GM21447 (cell line): Measurements from ENCODE around the gene HNRNPD.
A peak's percentile ranks its signal among the peaks of the same experiment; 100 is the strongest.
"Not testable (repeated sequence)": the region's sequence is repeated elsewhere in the genome, so short reads cannot be mapped to it uniquely, and the experiment has no call there.

Experiments used
- ATAC-seq: cut with Tn5 transposase; IDR thresholded peaks from one replicate; pipeline ENCODE4 v1.9.1; 2021; ENCODE audit not compliant: unreplicated experiment

Gene HNRNPD, protein sequence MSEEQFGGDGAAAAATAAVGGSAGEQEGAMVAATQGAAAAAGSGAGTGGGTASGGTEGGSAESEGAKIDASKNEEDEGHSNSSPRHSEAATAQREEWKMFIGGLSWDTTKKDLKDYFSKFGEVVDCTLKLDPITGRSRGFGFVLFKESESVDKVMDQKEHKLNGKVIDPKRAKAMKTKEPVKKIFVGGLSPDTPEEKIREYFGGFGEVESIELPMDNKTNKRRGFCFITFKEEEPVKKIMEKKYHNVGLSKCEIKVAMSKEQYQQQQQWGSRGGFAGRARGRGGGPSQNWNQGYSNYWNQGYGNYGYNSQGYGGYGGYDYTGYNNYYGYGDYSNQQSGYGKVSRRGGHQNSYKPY

DNA sequence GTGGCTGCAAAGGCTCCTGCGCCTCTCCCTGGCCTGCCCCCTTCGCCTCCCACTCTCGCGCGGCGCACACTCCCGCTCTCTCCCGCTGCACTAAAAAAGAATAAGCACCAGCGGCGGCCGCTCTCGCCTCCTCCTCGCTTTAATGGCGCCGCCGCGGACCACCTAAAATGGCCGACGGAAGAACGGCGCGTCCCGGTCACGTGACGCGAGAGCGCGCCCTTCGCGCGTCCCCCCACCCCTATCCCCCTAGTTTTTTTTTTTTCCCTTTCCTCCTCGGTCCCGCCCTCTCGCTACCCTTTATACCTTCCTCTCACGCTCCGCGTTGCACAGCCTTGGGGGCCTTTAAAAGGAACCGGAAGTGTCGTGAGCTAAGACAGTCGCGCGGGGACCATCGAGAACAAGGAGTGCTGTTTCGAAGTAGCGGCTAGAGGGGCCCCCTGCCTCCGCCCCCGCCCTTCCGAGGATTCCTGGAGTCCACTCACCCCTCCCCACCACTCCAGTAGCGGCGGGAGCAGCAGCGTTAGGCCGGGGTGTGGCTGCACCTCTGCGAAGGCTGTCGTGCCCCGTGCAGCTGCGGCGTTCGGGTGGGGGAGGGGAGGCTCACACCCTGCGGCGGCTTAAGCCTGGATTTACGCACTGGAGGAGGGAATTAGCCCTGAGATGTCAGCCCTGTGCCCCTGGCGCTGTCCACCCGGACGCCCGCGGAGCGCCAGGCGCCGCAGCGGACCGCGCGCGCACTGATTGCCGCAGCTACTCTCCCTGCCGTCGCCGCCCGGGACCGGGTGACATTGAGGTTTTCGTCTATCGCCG is at the start of gene HNRNPD:
Gene HNRNPD (minus strand): TSS at position 176 of the 810 bp plus-strand sequence. CDS start 313 bp downstream, outside the sequence.
- peak; percentile 94 for ATAC-seq

GRCh38 chr4:82422616-82423015 is 48.8 kb upstream of the HNRNPD start:
- no peak for ATAC-seq

DNA sequence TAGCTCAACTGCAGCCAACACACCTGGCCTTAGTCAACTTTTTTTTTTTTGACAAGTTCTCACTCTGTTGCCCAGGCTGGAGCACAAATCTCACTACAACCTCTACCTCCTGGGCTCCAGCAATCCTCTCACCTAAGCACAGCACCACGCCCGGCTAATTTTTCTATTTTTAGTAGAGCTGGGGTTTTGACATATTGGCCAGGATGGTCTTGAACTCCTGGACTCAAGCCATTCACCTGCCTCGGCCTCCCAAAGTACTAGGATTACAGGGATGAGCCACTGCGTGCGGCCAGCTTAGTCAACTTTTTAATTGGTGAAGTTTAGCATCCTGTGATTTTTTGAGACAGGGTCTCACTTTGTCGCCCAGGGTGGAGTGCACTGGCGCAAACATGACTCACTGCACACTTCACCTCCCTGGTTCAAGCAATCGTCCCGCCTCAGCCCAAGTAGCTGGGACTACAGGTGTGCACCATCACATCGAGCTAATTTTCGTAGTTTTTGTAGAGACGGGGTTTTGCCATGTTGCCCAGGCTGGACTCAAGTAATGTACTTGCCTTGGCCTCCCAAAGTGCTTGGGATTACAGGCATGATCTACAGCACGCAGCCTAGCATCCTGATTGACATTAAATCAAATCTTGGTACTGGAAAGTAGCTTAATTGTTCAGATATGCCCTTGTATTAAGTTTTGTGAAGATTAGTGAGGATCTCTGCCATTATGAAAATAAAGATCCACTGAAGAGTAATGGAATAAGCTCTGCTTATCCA is 48.2 kb upstream of the HNRNPD start:
- no peak for ATAC-seq

GRCh38 chr4:82419451-82419850 is 45.7 kb upstream of the HNRNPD start:
- ATAC-seq, result no peak

DNA sequence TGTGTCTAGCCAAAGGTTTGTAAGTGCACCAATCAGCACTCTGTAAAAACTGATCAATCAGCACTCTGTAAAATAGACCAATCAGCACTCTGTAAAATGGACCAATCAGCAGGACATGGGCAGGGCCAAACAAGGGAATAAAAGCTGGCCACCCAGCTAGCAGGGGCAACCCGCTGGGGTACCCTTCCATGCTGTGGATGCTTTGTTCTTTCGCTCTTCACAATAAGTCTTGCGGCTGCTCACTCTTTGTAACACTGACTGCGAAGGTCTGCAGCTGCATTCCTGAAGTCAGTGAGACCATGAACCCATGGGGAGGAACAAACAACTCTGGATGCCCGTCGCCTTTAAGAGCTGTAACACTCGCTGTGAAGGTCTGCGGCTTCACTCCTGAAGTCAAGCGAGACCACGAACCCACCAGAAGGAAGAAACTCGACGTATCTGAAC is 42.2 kb upstream of the HNRNPD start:
- ATAC-seq, result no peak

DNA sequence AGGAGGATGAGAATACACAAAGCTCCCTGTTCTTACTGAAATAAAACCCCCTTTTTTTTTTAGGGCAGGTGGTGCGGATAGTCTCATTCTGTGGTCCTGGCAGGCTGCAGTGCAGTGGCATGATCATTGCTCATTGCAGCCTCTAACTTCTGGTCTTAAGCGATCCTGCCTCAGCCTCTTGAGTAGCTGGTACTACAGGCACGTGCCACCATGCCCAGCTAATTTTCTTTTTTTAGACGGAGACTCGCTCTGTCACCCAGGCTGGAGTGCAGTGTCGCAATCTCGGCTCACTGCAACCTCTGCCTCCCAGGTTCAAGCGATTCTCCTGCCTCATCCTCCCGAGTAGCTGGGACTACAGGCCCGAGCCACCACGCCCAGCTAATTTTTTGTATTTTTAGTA is 41.3 kb upstream of the HNRNPD start:
- ATAC-seq, result not testable (repeated sequence)

DNA sequence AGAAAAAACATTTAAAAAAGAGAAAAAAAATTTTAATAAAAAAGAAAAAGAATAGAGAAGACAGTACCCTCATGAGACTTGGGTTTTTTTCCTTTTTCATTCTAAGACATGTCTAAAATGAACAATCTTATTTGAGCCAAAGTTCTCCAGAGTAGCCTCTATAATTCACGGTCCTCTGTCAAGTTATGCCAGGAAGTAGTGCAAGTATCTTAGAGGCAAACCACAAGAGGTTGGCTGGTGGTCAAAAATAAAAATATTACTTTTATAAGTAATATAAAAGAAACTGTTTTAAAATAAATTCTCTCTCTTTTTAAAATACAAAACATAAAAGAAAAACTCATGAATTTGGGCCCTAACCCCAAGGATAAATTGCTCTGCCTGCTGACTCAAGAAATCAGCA is 29.9 kb upstream of the HNRNPD start:
- no peak for ATAC-seq

DNA sequence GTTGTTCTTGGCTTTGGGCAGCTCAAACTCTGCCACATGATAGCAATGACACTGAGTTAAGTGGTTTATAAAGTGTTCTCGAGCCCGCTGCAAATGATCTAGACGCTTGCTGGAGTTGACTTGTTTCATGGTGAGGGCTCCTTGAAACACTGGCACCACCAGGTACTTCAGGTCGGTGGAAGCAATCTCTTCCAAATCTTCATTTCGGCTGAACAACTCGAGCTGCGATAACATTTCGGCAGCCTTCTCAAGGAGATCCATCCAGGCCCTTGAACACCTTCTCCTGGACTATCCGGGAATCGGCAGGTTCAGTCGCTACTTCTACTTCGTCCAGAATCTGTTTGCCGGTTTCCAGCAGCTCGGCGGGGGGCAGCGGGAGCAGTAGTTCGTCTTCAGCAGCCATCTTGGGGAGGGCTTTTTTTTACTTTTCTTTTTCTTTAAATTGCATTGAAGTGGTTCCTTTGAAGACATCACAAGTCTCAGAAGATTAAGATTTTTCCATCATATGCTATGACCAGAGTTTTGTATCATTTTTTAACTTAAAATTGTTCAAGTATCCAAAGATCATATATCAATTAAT is 28.5 kb upstream of the HNRNPD start:
- no peak for ATAC-seq

- ATAC-seq, result no peak
Observed at GRCh38 chr4:82401600-82401999, 27.8 kb upstream of the HNRNPD start.

DNA sequence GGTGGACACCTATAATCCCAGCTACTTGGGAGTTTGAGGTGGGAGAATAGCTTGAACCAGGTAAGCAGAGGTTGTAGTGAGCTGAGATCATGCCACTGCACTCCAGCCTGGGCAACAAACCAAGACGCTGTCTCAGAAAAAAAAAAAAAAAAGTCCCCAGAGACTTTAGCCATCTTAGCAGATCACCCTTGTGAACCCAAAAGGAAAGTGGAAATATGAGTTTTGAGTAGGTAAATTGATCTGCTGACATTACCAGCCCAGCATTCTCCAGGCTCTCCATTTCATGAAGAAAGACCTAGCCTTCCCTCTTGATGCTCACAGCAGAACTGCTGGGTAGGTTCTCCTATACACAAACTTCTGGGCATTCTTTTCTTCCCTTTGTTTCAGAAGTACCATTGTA is 24.5 kb upstream of the HNRNPD start:
- ATAC-seq, result no peak

DNA sequence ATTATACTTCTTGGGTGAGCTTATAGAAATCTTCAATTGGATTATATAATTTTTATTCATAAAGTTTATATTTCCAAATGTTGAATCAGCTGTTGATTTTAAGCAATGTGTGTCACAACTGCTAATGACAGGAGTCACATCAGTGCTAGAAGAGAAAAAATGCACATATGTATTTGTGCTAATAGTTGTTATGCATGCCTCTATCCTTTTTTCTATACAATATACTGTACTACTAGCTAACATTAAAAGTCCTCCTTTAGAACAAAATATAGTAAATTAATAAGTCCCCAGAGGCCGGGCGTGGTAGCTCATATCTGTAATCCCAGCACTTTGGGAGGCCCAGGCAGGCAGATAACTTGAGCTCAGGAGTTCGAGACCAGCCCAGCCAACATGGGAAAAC is 23.7 kb upstream of the HNRNPD start:
- ATAC-seq, result no peak

DNA sequence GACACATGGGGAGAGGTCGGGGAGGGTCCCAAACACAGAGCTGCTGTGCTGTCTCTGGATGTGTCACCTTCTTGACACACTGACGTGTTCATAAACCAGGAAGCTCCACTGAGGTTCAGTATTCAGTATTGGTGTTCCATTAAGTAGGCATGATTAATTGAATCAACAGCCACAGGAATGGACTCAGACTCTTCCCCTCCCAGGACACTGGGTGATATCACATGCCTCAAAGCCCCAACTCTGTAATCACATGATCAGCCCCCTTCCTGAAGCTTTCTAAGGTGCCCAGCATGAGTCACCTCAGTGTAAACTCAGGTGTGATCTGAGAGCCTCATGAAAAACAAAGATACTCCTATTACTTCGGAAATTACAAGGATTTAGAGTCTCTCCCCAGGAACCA is 21.1 kb upstream of the HNRNPD start:
- no peak for ATAC-seq

DNA sequence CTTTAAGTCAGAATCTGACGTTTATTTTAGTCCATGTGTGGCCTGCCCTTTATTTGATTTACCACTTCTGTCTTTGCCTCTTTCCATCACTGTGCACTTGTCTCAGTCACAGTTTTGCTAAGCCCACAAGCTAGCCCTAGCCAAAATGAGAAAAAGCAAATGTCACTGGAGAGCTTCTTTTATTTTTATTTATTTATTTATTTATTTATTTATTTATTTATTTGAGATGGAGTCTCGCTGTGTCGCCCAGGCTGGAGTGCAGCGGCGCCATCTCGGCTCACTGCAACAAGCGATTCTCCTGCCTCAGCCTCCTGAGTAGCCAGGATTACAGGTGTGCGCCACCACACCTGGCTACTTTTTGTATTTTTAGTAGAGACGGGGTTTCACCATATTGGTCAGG is 16.3 kb upstream of the HNRNPD start:
- ATAC-seq, result not testable (repeated sequence)

GRCh38 chr4:82388405-82388804 is 14.6 kb upstream of the HNRNPD start:
- ATAC-seq, result no peak

DNA sequence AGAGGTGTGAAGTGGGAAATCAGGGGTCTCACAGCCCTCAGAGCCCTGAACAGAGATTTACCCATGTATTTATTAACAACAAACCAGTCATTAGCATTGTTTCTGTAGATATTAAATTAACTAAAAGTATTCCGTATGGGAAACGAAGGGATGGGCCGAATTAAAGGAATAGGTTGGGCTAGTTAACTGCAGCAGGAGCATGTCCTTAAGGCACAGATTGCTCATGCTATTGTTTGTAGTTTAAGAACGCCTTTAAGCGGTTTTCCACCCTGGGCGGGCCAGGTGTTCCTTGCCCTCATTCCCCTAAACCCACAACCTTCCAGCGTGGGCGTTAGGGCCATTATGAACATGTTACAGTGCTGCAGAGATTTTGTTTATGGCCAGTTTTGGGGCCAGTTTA is 12.5 kb upstream of the HNRNPD start:
- not testable (repeated sequence) for ATAC-seq

DNA sequence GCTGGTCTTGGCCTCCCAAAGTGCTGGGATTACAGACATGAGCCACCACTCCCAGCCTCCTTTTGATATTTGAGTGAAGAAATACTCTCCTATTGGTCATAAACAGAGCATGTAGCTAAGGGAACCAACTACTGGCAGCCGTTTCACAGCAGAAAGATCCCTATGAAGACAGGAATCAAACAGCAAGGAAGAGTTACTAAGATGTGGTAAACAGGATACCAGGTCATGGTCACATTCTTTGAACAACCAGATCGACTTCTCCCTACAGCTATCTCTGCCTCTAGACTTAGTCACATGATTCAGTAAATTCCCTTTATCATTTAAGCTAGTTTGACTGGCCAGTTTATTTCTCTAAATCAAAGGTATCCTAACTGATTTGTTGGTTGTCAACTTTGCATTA is 9.0 kb upstream of the HNRNPD start:
- ATAC-seq, result no peak

- ATAC-seq, result no peak
Observed at GRCh38 chr4:82381661-82382296, 8.0 kb upstream of the HNRNPD start.

- ATAC-seq, result no peak
Observed at GRCh38 chr4:82381235-82381634, 7.4 kb upstream of the HNRNPD start.

DNA sequence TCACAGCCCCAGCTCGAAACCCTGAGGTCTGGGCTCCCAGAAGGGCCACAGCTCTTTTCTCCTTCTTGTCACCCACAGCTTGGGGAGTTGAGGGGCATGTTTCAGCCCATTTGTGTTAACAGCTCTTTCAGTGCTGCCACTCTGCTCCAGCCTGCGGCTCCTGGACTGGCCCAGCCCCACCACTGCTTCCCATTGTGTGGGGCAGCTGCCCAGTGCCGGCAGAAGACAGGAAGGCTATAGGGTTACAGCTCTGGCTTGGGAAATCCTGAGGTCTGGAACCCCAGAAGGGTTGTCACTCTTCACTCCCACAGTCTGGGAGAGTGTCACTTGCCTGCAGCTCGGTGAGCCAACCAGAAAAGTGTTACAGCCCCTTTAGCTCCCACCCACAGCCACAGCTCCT is 7.0 kb upstream of the HNRNPD start:
- no peak for ATAC-seq

- no peak for ATAC-seq
Observed at GRCh38 chr4:82380344-82380743, 6.6 kb upstream of the HNRNPD start.

GRCh38 chr4:82376109-82376508 is 2.3 kb upstream of the HNRNPD start:
- no peak for ATAC-seq
